Transverse colon (tissue), 4 donors: Measurements from ENCODE around the gene MED27.

Source experiments
- EP300 ChIP-seq: sonication (generic); formaldehyde crosslinking; IDR thresholded peaks from one replicate; pipeline ENCODE4 v1.6.1; 2017; ENCODE audit warnings: antibody characterized with exemption, low read depth
- POLR2A ChIP-seq: fragments of 450-650 bp; IDR thresholded peaks from one replicate; pipeline ENCODE4 v1.6.1; 2016; ENCODE audit warnings: antibody characterized with exemption, mild to moderate bottlenecking, moderate library complexity
- POLR2AphosphoS5 ChIP-seq, 3 donors: sonication (generic); formaldehyde crosslinking; IDR thresholded peaks; one replicate each; pipeline ENCODE4 v1.6.1; 2016; ENCODE audit warnings: antibody characterized with exemption in 3 of 3
- TF ChIP-seq, protein P1 (sequence below), 5 experiments: fragments of 200-600 bp in 3 of 5; fragments of 450-650 bp in 2 of 5; sonication (generic) in 3 of 5; IDR thresholded peaks; 1 replicate in 2 of 5; 2 replicates in 3 of 5; pipeline ENCODE4 v1.5.1; 2016 to 2017; ENCODE audit warnings: antibody characterized with exemption in 5 of 5, inconsistent platforms in 3 of 5, mild to moderate bottlenecking in 2 of 5, moderate library complexity in 1 of 5

DNA sequence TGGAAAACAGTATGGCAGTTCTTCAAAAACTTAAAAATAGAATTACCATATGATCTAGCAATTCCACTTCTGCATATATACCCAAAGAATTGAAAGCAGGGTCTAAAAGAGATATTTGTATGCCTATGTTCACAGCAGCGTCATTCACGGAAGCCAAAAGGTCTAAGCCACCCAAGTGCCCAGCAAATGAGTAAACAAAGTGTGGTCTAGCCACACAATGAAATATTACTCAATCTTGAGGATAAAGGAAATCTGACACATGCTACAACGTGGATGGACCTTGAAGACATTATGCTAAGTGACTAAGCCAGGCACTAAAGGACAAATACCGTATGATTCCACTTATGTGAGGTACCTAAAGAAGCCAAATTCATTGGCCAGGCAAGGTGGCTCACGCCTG, 11.1 kb upstream of the MED27 start:
- TF ChIP-seq, protein P1, sequence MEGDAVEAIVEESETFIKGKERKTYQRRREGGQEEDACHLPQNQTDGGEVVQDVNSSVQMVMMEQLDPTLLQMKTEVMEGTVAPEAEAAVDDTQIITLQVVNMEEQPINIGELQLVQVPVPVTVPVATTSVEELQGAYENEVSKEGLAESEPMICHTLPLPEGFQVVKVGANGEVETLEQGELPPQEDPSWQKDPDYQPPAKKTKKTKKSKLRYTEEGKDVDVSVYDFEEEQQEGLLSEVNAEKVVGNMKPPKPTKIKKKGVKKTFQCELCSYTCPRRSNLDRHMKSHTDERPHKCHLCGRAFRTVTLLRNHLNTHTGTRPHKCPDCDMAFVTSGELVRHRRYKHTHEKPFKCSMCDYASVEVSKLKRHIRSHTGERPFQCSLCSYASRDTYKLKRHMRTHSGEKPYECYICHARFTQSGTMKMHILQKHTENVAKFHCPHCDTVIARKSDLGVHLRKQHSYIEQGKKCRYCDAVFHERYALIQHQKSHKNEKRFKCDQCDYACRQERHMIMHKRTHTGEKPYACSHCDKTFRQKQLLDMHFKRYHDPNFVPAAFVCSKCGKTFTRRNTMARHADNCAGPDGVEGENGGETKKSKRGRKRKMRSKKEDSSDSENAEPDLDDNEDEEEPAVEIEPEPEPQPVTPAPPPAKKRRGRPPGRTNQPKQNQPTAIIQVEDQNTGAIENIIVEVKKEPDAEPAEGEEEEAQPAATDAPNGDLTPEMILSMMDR (IDR thresholded peaks at IDR 0.05): no peak
- TF ChIP-seq POLR2A: no peak
- no peak for TF ChIP-seq POLR2AphosphoS5 (IDR thresholded peaks at IDR 0.05)
- TF ChIP-seq EP300: no peak
